Loucy (cell line): ENCODE measurements around the gene DKKL1.

ENCODE experiments used
- CTCF ChIP-seq: fragments of 200-600 bp; sonication (generic); conservative IDR thresholded peaks from 2 replicates; pipeline ENCODE4 v1.5.1; 2014; ENCODE audit warnings: mild to moderate bottlenecking, antibody characterized with exemption, low read length
- EZH2phosphoT487 ChIP-seq: fragments of 200-600 bp; IDR thresholded peaks from 2 replicates; pipeline ENCODE4 v1.6.1; 2018; ENCODE audit warnings: antibody characterized with exemption, mild to moderate bottlenecking, moderate library complexity, borderline replicate concordance

DNA sequence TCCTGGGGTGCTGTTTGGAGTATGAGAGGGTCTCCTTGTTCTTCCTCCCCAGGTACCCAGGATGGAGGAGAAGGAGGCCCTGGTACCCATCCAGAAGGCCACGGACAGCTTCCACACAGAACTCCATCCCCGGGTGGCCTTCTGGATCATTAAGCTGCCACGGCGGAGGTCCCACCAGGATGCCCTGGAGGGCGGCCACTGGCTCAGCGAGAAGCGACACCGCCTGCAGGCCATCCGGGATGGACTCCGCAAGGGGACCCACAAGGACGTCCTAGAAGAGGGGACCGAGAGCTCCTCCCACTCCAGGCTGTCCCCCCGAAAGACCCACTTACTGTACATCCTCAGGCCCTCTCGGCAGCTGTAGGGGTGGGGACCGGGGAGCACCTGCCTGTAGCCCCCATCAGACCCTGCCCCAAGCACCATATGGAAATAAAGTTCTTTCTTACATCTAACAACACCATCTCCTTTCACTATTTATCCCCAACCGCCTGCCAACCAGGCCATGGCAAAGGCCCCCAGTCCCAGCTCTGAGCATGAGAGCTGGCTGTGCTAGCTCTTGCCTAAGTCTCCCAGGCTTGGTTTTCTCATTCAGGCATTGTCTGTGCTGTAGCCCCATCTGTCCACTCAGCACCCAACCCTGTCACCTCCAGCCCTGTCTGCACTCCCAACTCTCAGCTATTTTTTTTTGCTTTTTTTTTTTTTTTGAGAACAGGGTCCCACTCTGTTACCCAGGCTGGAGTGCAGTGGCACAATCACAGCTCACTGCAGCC is 11.2 kb downstream of the DKKL1 start:
- TF ChIP-seq CTCF (no peak), EZH2phosphoT487 (no peak)
